IMR-90 (cell line): ENCODE results near the gene TTC23. TPM values are rescaled to one million over a fixed set of nuclear protein-coding genes. Genes with fewer than 3 reads are reported as not detected.

Experiments used
- ATAC-seq: fragments of 200-7000 bp; cut with Tn5 transposase; 2 replicates; pipeline ENCODE4 v1.9.1; 2020; ENCODE audit warnings: low read depth, mild to moderate bottlenecking, moderate library complexity
- BruUV-seq: library from RNA; stranded (reverse); fragments of 400-500 nt; replicated peaks from 2 replicates; lab custom pipeline; 2021; lab: Mats Ljungman, UMichigan
- CTCF ChIA-PET: fragments of 300-600 bp; formaldehyde crosslinking; extraction: SDS; loops from one replicate; lab custom pipeline; 2021; ENCODE audit warnings: antibody characterized with exemption; lab: Yijun Ruan, JAX
- POLR2A ChIA-PET: fragments of 300-600 bp; sonication (Branson Sonifier 250); formaldehyde crosslinking; loops from one replicate; lab custom pipeline; 2022; ENCODE audit warnings: antibody characterized with exemption; ENCODE audit not compliant: unreplicated experiment; lab: Charles Lee
- DNase-seq: peaks from one replicate; pipeline ENCODE4 v3.0.0; 2013
- H2AFZ ChIP-seq: replicated peaks from 2 replicates; pipeline ENCODE3; 2013; ENCODE audit warnings: low read length, mild to moderate bottlenecking; ENCODE audit not compliant: poor library complexity
- H2AK5ac ChIP-seq: 2 replicates; pipeline ENCODE4 v1.6.1; 2013; ENCODE audit warnings: low read depth, low read length, inconsistent platforms
- H2AK9ac ChIP-seq: replicated peaks from 2 replicates; pipeline ENCODE3; 2013; ENCODE audit warnings: mild to moderate bottlenecking, low read depth, low read length, moderate library complexity; ENCODE audit not compliant: poor library complexity
- H2BK120ac ChIP-seq: 2 replicates; pipeline ENCODE4 v1.6.1; 2013; ENCODE audit warnings: low read depth, low read length, inconsistent platforms
- H2BK15ac ChIP-seq: 3 replicates; pipeline ENCODE4 v1.6.1; 2013; ENCODE audit warnings: low read depth, low read length, inconsistent platforms
- H2BK20ac ChIP-seq: 2 replicates; pipeline ENCODE4 v1.6.1; 2013; ENCODE audit warnings: low read depth, mild to moderate bottlenecking, inconsistent platforms, low read length, moderate library complexity
- H2BK5ac ChIP-seq: 2 replicates; pipeline ENCODE4 v1.6.1; 2013; ENCODE audit warnings: mild to moderate bottlenecking, low read depth, low read length, inconsistent platforms; ENCODE audit not compliant: poor library complexity, severe bottlenecking
- H3K14ac ChIP-seq: replicated peaks from 2 replicates; pipeline ENCODE4 v1.6.1; 2013; ENCODE audit warnings: low read depth, low read length, inconsistent platforms
- H3K18ac ChIP-seq: 2 replicates; pipeline ENCODE4 v1.6.1; 2013; ENCODE audit warnings: low read depth, low read length, control low read depth
- H3K23ac ChIP-seq: 2 replicates; pipeline ENCODE4 v1.6.1; 2013; ENCODE audit warnings: low read depth, low read length, inconsistent platforms
- H3K27ac ChIP-seq: 2 replicates; pipeline ENCODE4 v1.5.1; 2013; ENCODE audit warnings: mild to moderate bottlenecking, control low read depth, low read length; ENCODE audit not compliant: insufficient read depth
- H3K27me3 ChIP-seq: 2 replicates; pipeline ENCODE4 v1.6.1; 2013; ENCODE audit warnings: low read length; ENCODE audit not compliant: control insufficient read depth, insufficient read depth
- H3K36me3 ChIP-seq: 2 replicates; pipeline ENCODE4 v1.6.1; 2013; ENCODE audit warnings: low read length, mixed read lengths; ENCODE audit not compliant: control insufficient read depth, insufficient read depth
- H3K4ac ChIP-seq: 2 replicates; pipeline ENCODE4 v1.6.1; 2013; ENCODE audit warnings: low read depth, low read length, inconsistent platforms
- H3K4me1 ChIP-seq: 2 replicates; pipeline ENCODE4 v1.6.1; 2013; ENCODE audit warnings: low read length, mixed read lengths; ENCODE audit not compliant: control insufficient read depth, insufficient read depth
- H3K4me2 ChIP-seq: 2 replicates; pipeline ENCODE4 v1.6.1; 2013; ENCODE audit warnings: low read depth, mild to moderate bottlenecking, control low read depth, low read length, moderate library complexity
- H3K4me3 ChIP-seq: 2 replicates; pipeline ENCODE4 v1.5.1; 2013; ENCODE audit warnings: low read depth, mild to moderate bottlenecking, control low read depth, low read length, moderate library complexity; ENCODE audit not compliant: insufficient read depth
- H3K56ac ChIP-seq: 2 replicates; pipeline ENCODE4 v1.6.1; 2013; ENCODE audit warnings: low read length, inconsistent platforms; ENCODE audit not compliant: insufficient read depth; ENCODE audit errors: extremely low read depth
- H3K79me1 ChIP-seq, 2 experiments: 2 replicates each; pipeline ENCODE4 v1.6.1; 2013; ENCODE audit warnings: low read length in 2 of 2, inconsistent platforms in 1 of 2, low read depth in 1 of 2
- H3K9ac ChIP-seq: 2 replicates; pipeline ENCODE4 v1.6.1; 2013; ENCODE audit warnings: low read depth, low read length, control low read depth
- H3K9me1 ChIP-seq: 2 replicates; pipeline ENCODE4 v1.6.1; 2013; ENCODE audit warnings: low read length, inconsistent platforms; ENCODE audit not compliant: insufficient read depth
- H3K9me3 ChIP-seq: 2 replicates; pipeline ENCODE4 v1.6.1; 2013; ENCODE audit warnings: low read length; ENCODE audit not compliant: control insufficient read depth, insufficient read depth
- H4K20me1 ChIP-seq: 2 replicates; pipeline ENCODE4 v1.6.1; 2013; ENCODE audit warnings: low read length, inconsistent platforms; ENCODE audit not compliant: insufficient read depth
- H4K5ac ChIP-seq: 2 replicates; pipeline ENCODE4 v1.6.1; 2013; ENCODE audit warnings: mild to moderate bottlenecking, low read depth, low read length, control low read depth
- H4K8ac ChIP-seq, 2 experiments: 2 replicates each; pipeline ENCODE4 v1.6.1; 2013; ENCODE audit warnings: low read depth in 2 of 2, low read length in 2 of 2, control low read depth in 1 of 2, inconsistent platforms in 1 of 2
- H4K91ac ChIP-seq: 2 replicates; pipeline ENCODE4 v1.6.1; 2013; ENCODE audit warnings: low read depth, low read length, inconsistent platforms; ENCODE audit not compliant: insufficient read depth
- CEBPB ChIP-seq: IDR thresholded peaks from 2 replicates; pipeline ENCODE4 v1.6.1; 2012; ENCODE audit warnings: low read depth, low read length, improper control_type of control experiment
- CHD1 ChIP-seq: IDR thresholded peaks from 2 replicates; pipeline ENCODE4 v1.6.1; 2012; ENCODE audit warnings: low read depth, low read length, improper control_type of control experiment
- CTCF ChIP-seq: conservative IDR thresholded peaks from 2 replicates; pipeline ENCODE4 v1.5.1; 2012; ENCODE audit warnings: mild to moderate bottlenecking, low read depth, low read length, improper control_type of control experiment
- MAFK ChIP-seq: IDR thresholded peaks from 2 replicates; pipeline ENCODE4 v1.6.1; 2012; ENCODE audit warnings: low read depth, low read length, improper control_type of control experiment
- MXI1 ChIP-seq: IDR thresholded peaks from 2 replicates; pipeline ENCODE4 v1.6.1; 2012; ENCODE audit warnings: low read depth, mild to moderate bottlenecking, low read length, moderate library complexity, borderline replicate concordance
- RAD21 ChIP-seq: IDR thresholded peaks from 2 replicates; pipeline ENCODE4 v1.6.1; 2012; ENCODE audit warnings: low read length, improper control_type of control experiment
- RCOR1 ChIP-seq: IDR thresholded peaks from 2 replicates; pipeline ENCODE4 v1.6.1; 2012; ENCODE audit warnings: mild to moderate bottlenecking, low read length, improper control_type of control experiment; ENCODE audit not compliant: insufficient replicate concordance
- RFX5 ChIP-seq: IDR thresholded peaks from 2 replicates; pipeline ENCODE4 v1.8.0; 2012; ENCODE audit warnings: low read depth, mild to moderate bottlenecking, low read length, moderate library complexity
- USF2 ChIP-seq: fragments of 150-350 bp; IDR thresholded peaks from 2 replicates; pipeline ENCODE4 v1.6.1; 2017; ENCODE audit warnings: mild to moderate bottlenecking, antibody characterized with exemption, low read length, low read depth
- WGBS, 2 experiments: methylation state at CpG; one replicate each; pipeline versions ENCODE4 v1.1.5 to v1.1.7; 2013; ENCODE audit warnings: missing lambda C conversion rate in 2 of 2; ENCODE audit not compliant: insufficient read length in 1 of 2; ENCODE audit errors: extremely low coverage in 2 of 2; 5-methylcytosine and 5-hydroxymethylcytosine counted together
- dilution Hi-C: fragments of 300-500 bp; cut with HindIII; formaldehyde crosslinking; loops from one replicate; pipeline ENCODE4 v1.14.3; 2018; ENCODE audit warnings: low sequenced_read_pairs; ENCODE audit not compliant: unreplicated experiment
- in situ Hi-C: fragments of 300-500 bp; cut with MboI; formaldehyde crosslinking; loops from 3 replicates; pipeline ENCODE4 v1.14.3; 2019; ENCODE audit warnings: low sequenced_read_pairs, inconsistent platforms, mixed read lengths
- intact Hi-C: fragments of 100-400 bp; cut with micrococcal nuclease; formaldehyde crosslinking; loops from 2 replicates; pipeline ENCODE4 v1.10.0; 2022
- polyA plus RNA-seq, 3 experiments: library from polyadenylated mRNA; depleted of rRNA; stranded (reverse); fragments of >200 nt; gene quantifications; 2 replicates each; pipeline ENCODE4 v1.2.3, GENCODE V29; 2012; ENCODE audit warnings: low replicate concordance in 1 of 3
- total RNA-seq: library from RNA; depleted of rRNA; stranded (reverse); fragments of >200 nt; gene quantifications from 2 replicates; pipeline ENCODE4 v1.2.3, GENCODE V29; 2012

The TTC23 gene
- total and polyA plus RNA-seq, 2 of the 4 experiments (the other 2 are of a cell fraction), result 7.8 to 29.8 TPM

DNA sequence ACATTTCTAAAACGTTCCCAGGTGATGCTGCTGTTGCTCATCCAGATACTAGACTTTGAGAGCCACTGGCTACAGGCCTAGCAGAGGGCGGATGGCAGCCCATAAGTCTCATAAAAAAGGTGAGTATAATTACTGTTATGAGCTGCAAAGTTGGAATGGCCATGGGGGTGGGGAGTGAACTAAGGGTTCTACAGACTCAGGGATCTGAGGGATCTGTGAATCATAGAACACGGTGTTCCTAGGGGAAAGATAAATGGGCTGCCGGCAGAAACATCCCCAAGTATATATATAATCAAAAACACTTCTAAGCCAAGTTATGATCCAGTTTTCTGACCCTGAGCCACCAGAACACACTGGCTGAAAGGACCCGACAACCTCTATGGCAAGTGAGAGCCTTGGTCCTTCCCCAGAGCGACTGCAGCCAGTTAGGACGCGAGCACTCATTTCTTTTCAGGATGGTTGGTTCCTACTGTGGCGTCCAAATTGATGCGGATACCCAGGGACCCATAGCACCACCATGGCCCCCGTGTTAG is 152.4 kb downstream of the TTC23 start:
- no peak overlapping the region for H2BK120ac ChIP-seq
- peaks cover 6% of the 10 kb centered on the region; the same call in 1 of the 2 replicates for H3K9me1 ChIP-seq
- no peak overlapping the region for H2AFZ ChIP-seq
- no peak overlapping the region for H2AK5ac ChIP-seq
- H2BK15ac ChIP-seq, result no peak overlapping the region
- H3K14ac ChIP-seq, result no peak overlapping the region
- H3K56ac ChIP-seq, result no peak overlapping the region
- no TSS peak for BruUV-seq
- no peak overlapping the region for H3K4me3 ChIP-seq
- H3K27ac ChIP-seq, result no peak overlapping the region
- H3K4me2 ChIP-seq, result no peak overlapping the region
- no peaks in the 10 kb centered on the region for H3K79me1 ChIP-seq
- DNase-seq (no peak), ATAC-seq (no peak)
- H3K36me3 ChIP-seq, result no peaks in the 10 kb centered on the region
- H4K20me1 ChIP-seq, result no peaks in the 10 kb centered on the region
- no peak overlapping the region for H3K9ac ChIP-seq
- intact Hi-C loops (no loop called here), in situ Hi-C loops (loop anchor here (5.0 kb wide), 1 partner anchor 115 kb away; no protein-coding TSS in a partner anchor), dilution Hi-C loops (no loop called here)
- peaks cover 1% of the 10 kb centered on the region; the same call in 1 of the 2 replicates for H3K4me1 ChIP-seq
- no peak overlapping the region for H3K18ac ChIP-seq
- no peak for TF ChIP-seq RCOR1
- TF ChIP-seq MAFK, result no peak
- no peak for TF ChIP-seq MXI1
- no peak for TF ChIP-seq CEBPB
- no peak for TF ChIP-seq RAD21
- no peak for TF ChIP-seq CHD1
- TF ChIP-seq USF2, result no peak
- no peak for TF ChIP-seq CTCF
- no peak for TF ChIP-seq RFX5
- no peak overlapping the region for H3K4ac ChIP-seq
- H2BK20ac ChIP-seq, result no peak overlapping the region
- no peak overlapping the region for H3K23ac ChIP-seq
- H4K91ac ChIP-seq, result no peak overlapping the region
- no peak overlapping the region for H4K5ac ChIP-seq
- 93% methylated on average over 5 of the region's 11 CpGs; no CpG with 5 or more reads in 1 of the 2 experiments for WGBS, 2 experiments
- POLR2A ChIA-PET, result no interaction called here
- peaks cover 12% of the 10 kb centered on the region for H3K27me3 ChIP-seq
- CTCF ChIA-PET, result no interaction called here
- no peak overlapping the region for H4K8ac ChIP-seq
- H2BK5ac ChIP-seq, result no peak overlapping the region
- H3K9me3 ChIP-seq, result no peaks in the 10 kb centered on the region
- no peak overlapping the region for H2AK9ac ChIP-seq
